ENCODE results near the gene DLG2.

DLG2 gene

GRCh38 chr11:83674102-83674896, 1952.8 kb downstream of the DLG2 start:
- no peak for DNase-seq (ENCODE audit: low read depth)

DNA sequence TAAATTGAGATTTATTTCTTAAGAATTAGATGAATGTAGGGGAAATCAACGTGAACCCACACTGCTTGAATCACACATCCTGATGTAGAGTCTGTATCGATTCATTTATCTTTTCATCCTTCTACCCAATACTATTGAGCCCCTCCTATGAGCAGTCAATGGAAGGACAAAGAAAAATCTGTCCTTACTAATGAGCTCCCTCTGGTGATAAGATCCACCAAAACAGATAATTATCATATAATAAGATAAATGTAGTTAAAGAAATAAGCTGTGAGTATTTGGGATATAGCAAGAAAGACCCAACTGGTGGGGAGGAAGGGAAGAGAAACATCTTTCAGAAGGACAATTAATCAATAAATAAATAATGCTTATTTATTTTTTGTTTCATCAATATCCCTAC, 1955.9 kb downstream of the DLG2 start:
- DNase-seq (ENCODE audit: low read depth) = no peak

GRCh38 chr11:83666149-83666548, 1961.0 kb downstream of the DLG2 start:
- no peak for DNase-seq (ENCODE audit: low read depth)

DNA sequence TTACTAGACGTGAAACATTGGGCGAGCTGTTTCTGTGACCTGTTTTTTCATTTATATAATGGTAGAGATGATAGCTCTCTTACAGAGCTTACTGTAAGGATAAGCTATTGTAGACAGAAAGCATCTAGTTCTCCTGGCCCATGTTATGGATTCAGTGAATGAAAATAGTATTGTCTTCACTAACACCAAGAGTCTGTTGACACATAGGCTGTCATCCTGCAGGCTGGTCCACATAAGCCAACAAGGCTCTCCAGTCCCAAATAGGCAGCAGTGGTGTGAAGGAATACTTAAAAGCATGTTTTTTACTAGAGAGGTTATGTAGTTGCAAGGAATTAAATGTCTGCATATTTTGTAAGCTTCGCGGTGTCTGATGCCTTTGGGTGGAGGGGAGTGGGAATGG, 1963.2 kb downstream of the DLG2 start:
- DNase-seq (ENCODE audit: low read depth) = no peak

GRCh38 chr11:83663446-83663845, 1963.7 kb downstream of the DLG2 start:
- DNase-seq (ENCODE audit: low read depth) = no peak

DNA sequence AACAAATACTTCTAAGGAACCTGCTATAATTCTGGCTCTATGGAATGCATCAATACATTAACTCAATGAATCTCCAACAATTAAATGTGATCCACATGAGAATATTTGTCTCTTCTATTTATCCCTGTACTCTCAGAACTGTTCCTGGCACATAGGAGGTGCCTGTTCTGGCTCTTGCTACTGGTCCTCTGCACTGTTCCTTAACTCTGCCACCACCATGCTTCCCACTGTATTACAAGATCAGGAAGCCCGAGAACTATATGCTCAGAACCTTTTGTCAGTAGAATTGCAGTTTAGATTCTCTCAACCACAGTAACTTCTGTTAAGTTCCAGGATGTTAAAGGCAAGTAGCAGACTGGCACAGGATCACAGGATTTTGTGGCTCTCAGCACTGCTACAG, 1964.7 kb downstream of the DLG2 start:
- DNase-seq (ENCODE audit: low read depth) = no peak

GRCh38 chr11:83661491-83662350, 1965.4 kb downstream of the DLG2 start:
- no peak for DNase-seq (ENCODE audit: low read depth)

GRCh38 chr11:83659466-83659865, 1967.7 kb downstream of the DLG2 start:
- DNase-seq (ENCODE audit: low read depth) = no peak

DNA sequence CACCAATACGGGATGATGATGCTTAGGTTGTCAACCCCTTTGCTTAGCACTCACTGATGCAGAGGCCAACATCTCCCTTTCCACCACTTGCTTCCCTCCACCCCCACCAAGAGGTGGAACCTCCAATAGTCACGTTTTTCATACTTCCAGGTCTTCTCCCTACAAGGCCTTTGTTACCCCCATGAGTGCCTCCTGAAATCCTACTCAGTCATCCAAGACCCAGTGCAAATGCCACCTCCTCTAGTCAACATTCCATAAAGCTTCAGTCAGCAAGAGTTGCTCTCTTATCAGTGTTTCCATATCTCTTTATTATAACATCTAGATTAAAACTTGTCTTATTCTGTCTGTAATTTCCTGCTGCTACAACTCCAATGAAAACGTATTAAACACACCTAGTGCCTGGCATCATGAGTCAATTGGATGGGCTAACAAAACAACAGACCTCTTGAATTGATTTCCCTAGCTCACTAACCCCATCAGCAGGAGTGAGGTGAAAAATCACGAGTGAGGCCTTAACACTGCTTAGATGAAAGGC, 1970.3 kb downstream of the DLG2 start:
- no peak for DNase-seq (ENCODE audit: low read depth)

GRCh38 chr11:83655976-83656375, 1971.2 kb downstream of the DLG2 start:
- no peak for DNase-seq (ENCODE audit: low read depth)

- DNase-seq (ENCODE audit: low read depth) = no peak
Measured at GRCh38 chr11:83649528-83649855, 1977.7 kb downstream of the DLG2 start.

GRCh38 chr11:83648610-83649527, 1978.3 kb downstream of the DLG2 start:
- DNase-seq (ENCODE audit: low read depth) = no peak

GRCh38 chr11:83645561-83645960, 1981.6 kb downstream of the DLG2 start:
- DNase-seq (ENCODE audit: low read depth) = no peak

DNA sequence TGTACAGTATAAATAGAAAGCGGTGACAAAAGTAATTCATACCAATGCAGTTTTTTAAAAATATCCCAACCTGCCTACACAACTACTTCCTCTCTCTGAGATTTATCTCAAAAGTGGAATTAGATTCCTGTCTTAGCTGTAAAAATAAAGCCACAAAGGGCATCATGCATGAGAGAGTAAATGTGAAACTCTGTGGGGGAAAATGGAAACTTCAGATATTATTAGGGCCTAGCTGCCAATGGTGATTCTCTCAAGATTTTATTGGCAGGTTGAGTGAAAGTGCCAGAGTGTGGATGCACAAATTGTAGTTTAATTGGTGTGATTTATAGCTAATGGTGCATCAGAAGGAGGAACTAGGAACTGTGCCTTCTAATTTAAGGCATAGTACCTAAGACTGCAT, 1984.0 kb downstream of the DLG2 start:
- DNase-seq (ENCODE audit: low read depth) = no peak

DNA sequence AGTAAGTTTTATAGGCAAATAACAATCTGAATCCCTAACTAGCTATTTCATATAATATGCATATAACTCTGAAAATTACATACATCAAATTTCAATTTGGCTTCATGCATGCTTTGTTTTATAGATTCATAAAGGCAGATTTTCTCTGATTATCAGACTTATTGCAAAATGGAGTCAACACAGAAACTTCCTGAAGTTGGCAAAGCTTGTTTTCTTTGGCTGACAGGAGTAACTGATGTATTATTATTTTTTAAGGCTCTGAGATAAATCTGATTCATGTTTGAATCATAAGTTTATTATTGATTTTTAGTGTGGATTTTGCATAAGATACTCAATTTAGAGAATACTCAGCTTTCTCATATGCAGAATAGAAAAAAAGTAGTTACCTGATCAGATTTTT, 1984.6 kb downstream of the DLG2 start:
- DNase-seq (ENCODE audit: low read depth) = no peak

GRCh38 chr11:83641511-83641910, 1985.6 kb downstream of the DLG2 start:
- DNase-seq (ENCODE audit: low read depth) = no peak

DNA sequence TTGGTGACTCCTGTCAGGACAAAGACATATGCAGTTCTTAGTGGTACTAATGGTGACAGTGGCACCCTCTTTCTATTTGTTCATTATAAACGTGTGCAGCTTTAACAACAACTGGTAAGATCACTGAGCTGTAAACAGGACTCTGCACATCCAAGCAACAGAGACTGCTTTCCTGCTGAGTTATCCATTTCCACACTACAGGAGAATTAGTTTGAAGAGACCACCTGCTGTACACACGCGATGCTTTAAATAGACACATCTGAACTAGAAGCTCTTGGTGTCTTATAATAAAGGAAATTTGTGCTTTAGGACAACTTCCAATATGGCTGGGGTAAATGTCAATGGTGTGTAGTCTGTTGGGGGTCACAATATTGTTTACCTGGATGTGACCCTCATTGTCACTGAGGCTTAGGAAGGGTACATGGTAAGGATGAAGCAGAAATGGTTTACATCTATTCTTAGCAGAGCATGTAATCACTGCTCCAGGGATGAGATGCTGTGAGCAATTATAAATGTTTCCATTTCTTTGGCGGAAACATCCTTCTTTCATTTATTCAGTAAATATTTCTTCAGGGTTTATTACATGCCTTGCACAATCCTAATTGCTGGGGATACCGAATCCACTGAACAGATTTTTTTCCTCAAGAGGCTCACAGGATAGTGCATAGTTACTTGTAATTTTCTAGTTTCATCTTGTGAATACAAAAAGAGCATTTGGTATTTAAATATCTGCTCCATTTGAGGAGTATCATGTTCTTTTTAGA, 1987.0 kb downstream of the DLG2 start:
- no peak for DNase-seq (ENCODE audit: low read depth)

GRCh38 chr11:83635166-83635565, 1992.0 kb downstream of the DLG2 start:
- DNase-seq (ENCODE audit: low read depth) = no peak

- no peak for DNase-seq (ENCODE audit: low read depth)
Measured at GRCh38 chr11:83630211-83630610, 1996.9 kb downstream of the DLG2 start.

DNA sequence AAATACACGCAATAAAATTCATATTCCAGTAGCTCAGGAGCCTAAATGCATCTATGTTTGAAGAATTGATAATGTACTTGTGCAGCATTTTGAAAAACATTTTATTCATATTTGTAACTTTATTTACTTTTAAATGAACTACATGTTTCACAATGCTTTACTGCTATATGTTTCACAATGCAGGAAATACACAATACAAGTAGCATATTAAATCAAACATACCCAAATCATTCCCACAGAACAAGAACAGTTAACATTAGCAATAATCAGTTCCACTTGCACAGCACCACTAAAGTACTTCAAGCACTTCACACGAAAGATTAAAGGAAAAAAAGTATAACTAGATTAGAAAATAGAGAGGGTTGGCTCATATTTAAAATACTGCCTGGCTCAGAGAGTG, 1997.4 kb downstream of the DLG2 start:
- DNase-seq (ENCODE audit: low read depth) = no peak

- DNase-seq (ENCODE audit: low read depth) = no peak
Measured at GRCh38 chr11:83628622-83629355, 1998.4 kb downstream of the DLG2 start.
